Astrocyte (in vitro differentiated cells and primary cell): Measurements from ENCODE around the gene GCLM. TPM values are rescaled to one million over a fixed set of nuclear protein-coding genes. Genes with fewer than 3 reads are reported as not detected.

Source experiments
- DNase-seq: peaks from one replicate; pipeline ENCODE4 v3.0.0-alpha.2; 2010; ENCODE audit warnings: low read depth
- FAIRE-seq: peaks from 2 replicates; lab custom pipeline; 2011; peaks lifted over from hg19 to GRCh38; lab: Jason Lieb, UNC
- H2AFZ ChIP-seq: 2 replicates; pipeline ENCODE4 v1.6.0; 2012; ENCODE audit warnings: low read depth, low read length, inconsistent platforms
- H3K27ac ChIP-seq: 2 replicates; pipeline ENCODE4 v1.5.1; 2011; ENCODE audit warnings: low read depth, low read length, inconsistent platforms
- H3K27me3 ChIP-seq: 2 replicates; pipeline ENCODE4 v1.6.0; 2011; ENCODE audit warnings: low read length, inconsistent platforms; ENCODE audit not compliant: insufficient read depth
- H3K36me3 ChIP-seq: 2 replicates; pipeline ENCODE4 v1.5.1; 2011; ENCODE audit warnings: low read length, inconsistent platforms; ENCODE audit not compliant: insufficient read depth
- H3K4me1 ChIP-seq: 2 replicates; pipeline ENCODE4 v1.5.1; 2011; ENCODE audit warnings: low read length, inconsistent platforms; ENCODE audit not compliant: insufficient read depth
- H3K4me2 ChIP-seq: 2 replicates; pipeline ENCODE4 v1.6.0; 2012; ENCODE audit warnings: low read length, inconsistent platforms
- H3K4me3 ChIP-seq: 2 replicates; pipeline ENCODE4 v1.5.1; 2011; ENCODE audit warnings: low read depth, mild to moderate bottlenecking, low read length, inconsistent platforms; ENCODE audit not compliant: insufficient read depth
- H3K79me2 ChIP-seq: 2 replicates; pipeline ENCODE4 v1.6.0; 2012; ENCODE audit warnings: mild to moderate bottlenecking, low read length, inconsistent platforms; ENCODE audit not compliant: insufficient read depth
- H3K9ac ChIP-seq: 2 replicates; pipeline ENCODE4 v1.6.0; 2012; ENCODE audit warnings: mild to moderate bottlenecking, low read length, inconsistent platforms
- H3K9me3 ChIP-seq: 2 replicates; pipeline ENCODE4 v1.5.1; 2012; ENCODE audit warnings: low read depth, mild to moderate bottlenecking, low read length, inconsistent platforms; ENCODE audit not compliant: insufficient read depth
- H4K20me1 ChIP-seq: 2 replicates; pipeline ENCODE4 v1.6.0; 2012; ENCODE audit warnings: low read length, inconsistent platforms; ENCODE audit not compliant: insufficient read depth
- H3K27ac Mint-ChIP-seq: one replicate; pipeline ENCODE4 v1.8.0; 2021; ENCODE audit warnings: mild to moderate bottlenecking, mixed read lengths; ENCODE audit not compliant: unreplicated experiment
- H3K27me3 Mint-ChIP-seq: one replicate; pipeline ENCODE4 v1.8.0; 2021; ENCODE audit warnings: low read depth, mixed read lengths; ENCODE audit not compliant: unreplicated experiment
- H3K36me3 Mint-ChIP-seq: one replicate; pipeline ENCODE4 v1.8.0; 2021; ENCODE audit warnings: low read depth, mixed read lengths; ENCODE audit not compliant: unreplicated experiment
- H3K4me1 Mint-ChIP-seq: one replicate; pipeline ENCODE4 v1.8.0; 2021; ENCODE audit warnings: low read depth, mixed read lengths; ENCODE audit not compliant: unreplicated experiment
- H3K4me3 Mint-ChIP-seq: one replicate; pipeline ENCODE4 v1.8.0; 2021; ENCODE audit warnings: mild to moderate bottlenecking, moderate library complexity, mixed read lengths; ENCODE audit not compliant: unreplicated experiment
- H3K9me3 Mint-ChIP-seq: one replicate; pipeline ENCODE4 v1.8.0; 2021; ENCODE audit warnings: mild to moderate bottlenecking, mixed read lengths; ENCODE audit not compliant: unreplicated experiment
- EZH2 ChIP-seq: IDR thresholded peaks from 2 replicates; pipeline ENCODE4 v1.6.1; 2012; ENCODE audit warnings: mild to moderate bottlenecking, low read length, inconsistent platforms; ENCODE audit not compliant: insufficient read depth
- total RNA-seq: library from RNA; stranded (reverse); gene quantifications from 2 replicates; pipeline ENCODE4 v1.2.1, GENCODE V29; 2021
- TF ChIP-seq, protein P1 (sequence below): IDR thresholded peaks from 2 replicates; pipeline ENCODE4 v1.5.1; 2011; ENCODE audit warnings: low read depth, mild to moderate bottlenecking, inconsistent platforms, low read length, moderate library complexity; ENCODE audit not compliant: insufficient read depth

The GCLM gene
- total RNA-seq, 1 donor from 2014 or later: 27.5 TPM

DNA sequence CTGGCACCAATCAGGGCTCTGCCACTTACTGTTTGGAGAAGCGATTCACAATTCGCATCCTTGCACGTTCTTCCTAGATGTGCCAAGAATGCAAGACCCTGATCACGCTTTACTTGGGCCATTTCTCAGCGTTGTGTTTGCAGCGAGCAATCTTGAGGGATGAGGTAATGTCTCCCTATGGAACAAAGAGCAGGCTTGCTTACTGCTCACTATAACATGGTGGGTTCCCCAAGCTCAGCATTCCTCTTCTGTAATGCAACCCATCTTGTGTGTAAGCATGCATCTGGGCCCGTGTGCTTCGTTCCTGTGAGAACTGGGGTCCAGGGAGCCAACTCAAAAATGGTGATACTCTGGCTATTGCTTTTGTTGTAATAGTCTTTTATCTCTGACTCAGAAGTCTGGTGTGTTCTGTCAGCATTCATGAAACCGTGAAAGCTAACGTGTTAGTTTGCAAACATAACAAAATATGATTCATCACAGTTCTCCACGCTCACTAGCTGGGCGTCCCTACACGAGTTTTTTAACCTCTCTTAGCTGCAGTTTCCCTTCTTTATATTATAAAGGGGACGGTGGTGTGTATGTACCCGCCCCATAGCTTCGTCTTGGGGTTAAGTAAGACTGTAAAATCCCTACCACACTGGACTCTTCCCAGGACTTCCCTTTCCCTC is 63.6 kb downstream of the GCLM start:
- Histone ChIP-seq H3K4me3 (peak overlapping the region; percentile 71), H4K20me1 (no peaks in the 10 kb centered on the region), H3K79me2 (no peaks in the 10 kb centered on the region), H3K4me1 (peaks cover 25% of the 10 kb centered on the region), H3K36me3 (no peaks in the 10 kb centered on the region), H3K9ac (peak overlapping the region; percentile 93), H2AFZ (peak overlapping the region; percentile 95), H3K27me3 (no peaks in the 10 kb centered on the region), H3K4me2 (peak overlapping the region; percentile 93), H3K9me3 (no peaks in the 10 kb centered on the region), H3K27ac (peak overlapping the region; percentile 99)
- FAIRE-seq: peak; percentile 39
- peaks cover 4% of the 10 kb centered on the region for H3K9me3 Mint-ChIP-seq
- H3K4me1 Mint-ChIP-seq: peaks cover 21% of the 10 kb centered on the region
- H3K27ac Mint-ChIP-seq: peak overlapping the region; percentile 100
- peak; percentile 98 for DNase-seq
- H3K27me3 Mint-ChIP-seq: no peaks in the 10 kb centered on the region
- TF ChIP-seq EZH2: no peak
- TF ChIP-seq, protein P1, sequence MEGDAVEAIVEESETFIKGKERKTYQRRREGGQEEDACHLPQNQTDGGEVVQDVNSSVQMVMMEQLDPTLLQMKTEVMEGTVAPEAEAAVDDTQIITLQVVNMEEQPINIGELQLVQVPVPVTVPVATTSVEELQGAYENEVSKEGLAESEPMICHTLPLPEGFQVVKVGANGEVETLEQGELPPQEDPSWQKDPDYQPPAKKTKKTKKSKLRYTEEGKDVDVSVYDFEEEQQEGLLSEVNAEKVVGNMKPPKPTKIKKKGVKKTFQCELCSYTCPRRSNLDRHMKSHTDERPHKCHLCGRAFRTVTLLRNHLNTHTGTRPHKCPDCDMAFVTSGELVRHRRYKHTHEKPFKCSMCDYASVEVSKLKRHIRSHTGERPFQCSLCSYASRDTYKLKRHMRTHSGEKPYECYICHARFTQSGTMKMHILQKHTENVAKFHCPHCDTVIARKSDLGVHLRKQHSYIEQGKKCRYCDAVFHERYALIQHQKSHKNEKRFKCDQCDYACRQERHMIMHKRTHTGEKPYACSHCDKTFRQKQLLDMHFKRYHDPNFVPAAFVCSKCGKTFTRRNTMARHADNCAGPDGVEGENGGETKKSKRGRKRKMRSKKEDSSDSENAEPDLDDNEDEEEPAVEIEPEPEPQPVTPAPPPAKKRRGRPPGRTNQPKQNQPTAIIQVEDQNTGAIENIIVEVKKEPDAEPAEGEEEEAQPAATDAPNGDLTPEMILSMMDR: no peak
- peak overlapping the region; percentile 82 for H3K4me3 Mint-ChIP-seq
- H3K36me3 Mint-ChIP-seq: peaks cover 2% of the 10 kb centered on the region

DNA sequence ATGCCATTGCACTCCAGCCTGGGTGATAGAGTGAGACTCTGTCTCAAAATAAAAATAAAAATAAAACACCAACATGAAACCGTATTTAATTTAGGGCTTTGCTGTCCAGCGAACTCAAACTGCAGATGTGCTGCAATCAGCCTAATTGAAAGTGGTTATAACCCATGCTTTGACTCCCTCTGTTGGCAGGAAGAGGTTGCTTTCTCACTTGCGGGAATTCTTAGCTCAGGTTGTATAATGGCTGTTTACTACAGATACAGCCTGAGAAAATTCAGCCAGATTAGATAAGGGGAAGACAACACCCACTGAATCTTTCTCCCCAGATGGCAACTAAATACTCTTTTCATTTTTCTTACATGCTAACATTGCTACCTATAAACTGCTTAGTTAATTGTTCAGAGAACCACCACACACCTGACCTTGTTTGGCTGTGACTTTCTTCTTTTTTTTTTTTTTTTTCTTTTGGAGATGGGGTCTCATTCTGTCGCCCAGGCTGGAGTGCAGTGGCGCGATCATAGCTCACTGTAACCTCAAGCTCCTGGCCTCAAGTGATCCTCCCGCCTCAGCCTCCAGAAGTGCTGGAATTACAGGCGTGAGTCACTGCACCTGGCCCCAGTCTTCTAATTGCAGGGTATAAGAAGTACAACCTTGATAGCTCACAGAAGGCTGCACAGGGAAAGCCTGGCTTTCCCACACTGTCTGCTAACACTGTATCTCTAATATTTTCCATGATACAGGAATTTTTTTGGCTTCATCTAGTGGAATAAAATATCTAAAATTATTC is 64.8 kb downstream of the GCLM start:
- H3K27me3 ChIP-seq: no peaks in the 10 kb centered on the region
- peak overlapping the region; percentile 99 for H3K27ac ChIP-seq
- no peaks in the 10 kb centered on the region for H4K20me1 ChIP-seq
- no peaks in the 10 kb centered on the region for H3K36me3 ChIP-seq
- peaks cover 25% of the 10 kb centered on the region for H3K4me1 ChIP-seq
- DNase-seq (peak; percentile 74), FAIRE-seq (peak; percentile 68)
- H3K79me2 ChIP-seq: no peaks in the 10 kb centered on the region
- H3K9ac ChIP-seq: peak overlapping the region; percentile 69
- H3K9me3 ChIP-seq: no peaks in the 10 kb centered on the region
- no peak overlapping the region for H3K4me2 ChIP-seq
- peaks cover 26% of the 10 kb centered on the region for H3K4me1 Mint-ChIP-seq
- no peak overlapping the region for H3K4me3 Mint-ChIP-seq
- no peaks in the 10 kb centered on the region for H3K27me3 Mint-ChIP-seq
- H3K9me3 Mint-ChIP-seq: peaks cover 4% of the 10 kb centered on the region
- H3K27ac Mint-ChIP-seq: peak overlapping the region; percentile 90
- H2AFZ ChIP-seq: no peak overlapping the region
- H3K4me3 ChIP-seq: no peak overlapping the region
- TF ChIP-seq, protein P1: peak; percentile 95
- TF ChIP-seq EZH2: no peak
- H3K36me3 Mint-ChIP-seq: peaks cover 2% of the 10 kb centered on the region
